ENCODE measurements around the gene SHISA6. TPM values are rescaled to one million over a fixed set of nuclear protein-coding genes. Genes with fewer than 3 reads are reported as not detected.

The SHISA6 gene
- total RNA-seq, 2 donors from 2014 or later, result not detected

GRCh38 chr17:11274106-11274505, 33.1 kb downstream of the SHISA6 start:
- no peak overlapping the region for H3K27ac Mint-ChIP-seq
- no peaks in the 10 kb centered on the region for H3K4me1 Mint-ChIP-seq (ENCODE audit: low read depth)
- no peaks in the 10 kb centered on the region for H3K36me3 Mint-ChIP-seq (ENCODE audit: insufficient read depth in 2 of 2)
- ATAC-seq (replicated peaks in 1 of 2) (no peak), DNase-seq (no peak)
- no peaks in the 10 kb centered on the region for H3K27me3 Mint-ChIP-seq (ENCODE audit: low read depth)
- H3K4me3 Mint-ChIP-seq, result no peak overlapping the region
- H3K9me3 Mint-ChIP-seq, result peaks cover 0 to 4% of the 10 kb centered on the region in 2 donors

- no peak overlapping the region for H3K4me3 Mint-ChIP-seq
- peaks cover 0 to 4% of the 10 kb centered on the region in 2 donors for H3K9me3 Mint-ChIP-seq
Observed at GRCh38 chr17:11276486-11276885, 35.5 kb downstream of the SHISA6 start.

GRCh38 chr17:11278186-11278991, 37.4 kb downstream of the SHISA6 start:
- Mint-ChIP-seq H3K27ac (no peak overlapping the region), H3K4me1 (ENCODE audit: low read depth) (no peaks in the 10 kb centered on the region), H3K36me3 (ENCODE audit: insufficient read depth in 2 of 2) (no peaks in the 10 kb centered on the region), H3K9me3 (peaks cover 0 to 2% of the 10 kb centered on the region in 2 donors), H3K27me3 (ENCODE audit: low read depth) (no peaks in the 10 kb centered on the region), H3K4me3 (no peak overlapping the region)
- DNase-seq, result no peak
- no peak for ATAC-seq (replicated peaks in 1 of 2)

More at GRCh38 chr17:11276486-11276885, 35.5 kb downstream of the SHISA6 start:
- no peaks in the 10 kb centered on the region for H3K4me1 Mint-ChIP-seq (ENCODE audit: low read depth)
- no peaks in the 10 kb centered on the region for H3K27me3 Mint-ChIP-seq (ENCODE audit: low read depth)
- no peaks in the 10 kb centered on the region for H3K36me3 Mint-ChIP-seq (ENCODE audit: insufficient read depth in 2 of 2)
- no peak overlapping the region for H3K27ac Mint-ChIP-seq
- no peak for DNase-seq
- no peak for ATAC-seq (replicated peaks in 1 of 2)

GRCh38 chr17:11278992-11279270, 37.9 kb downstream of the SHISA6 start:
- ATAC-seq (replicated peaks in 1 of 2) (no peak), DNase-seq (no peak)
- no peaks in the 10 kb centered on the region for H3K4me1 Mint-ChIP-seq (ENCODE audit: low read depth)
- H3K4me3 Mint-ChIP-seq, result no peak overlapping the region
- H3K27me3 Mint-ChIP-seq (ENCODE audit: low read depth), result no peaks in the 10 kb centered on the region
- no peaks in the 10 kb centered on the region for H3K36me3 Mint-ChIP-seq (ENCODE audit: insufficient read depth in 2 of 2)
- no peak overlapping the region for H3K27ac Mint-ChIP-seq
- H3K9me3 Mint-ChIP-seq, result peaks cover 1 to 2% of the 10 kb centered on the region in 2 donors

- H3K4me1 Mint-ChIP-seq (ENCODE audit: low read depth), result no peaks in the 10 kb centered on the region
- H3K27me3 Mint-ChIP-seq (ENCODE audit: low read depth), result no peaks in the 10 kb centered on the region
- H3K36me3 Mint-ChIP-seq (ENCODE audit: insufficient read depth in 2 of 2), result no peaks in the 10 kb centered on the region
- ATAC-seq (replicated peaks in 1 of 2) (no peak), DNase-seq (no peak)
- H3K27ac Mint-ChIP-seq, result no peak overlapping the region
- H3K4me3 Mint-ChIP-seq, result no peak overlapping the region
- H3K9me3 Mint-ChIP-seq, result peaks cover 2 to 4% of the 10 kb centered on the region in 2 donors
Observed at GRCh38 chr17:11279776-11280344, 38.8 kb downstream of the SHISA6 start.

GRCh38 chr17:11282586-11282985, 41.6 kb downstream of the SHISA6 start:
- peaks cover 4 to 7% of the 10 kb centered on the region in 2 donors for H3K9me3 Mint-ChIP-seq
- H3K36me3 Mint-ChIP-seq (ENCODE audit: insufficient read depth in 2 of 2), result no peaks in the 10 kb centered on the region
- DNase-seq (no peak), ATAC-seq (replicated peaks in 1 of 2) (no peak)
- H3K4me1 Mint-ChIP-seq (ENCODE audit: low read depth), result no peaks in the 10 kb centered on the region
- no peak overlapping the region for H3K27ac Mint-ChIP-seq
- no peaks in the 10 kb centered on the region for H3K27me3 Mint-ChIP-seq (ENCODE audit: low read depth)
- H3K4me3 Mint-ChIP-seq, result no peak overlapping the region

- DNase-seq, result no peak
- Mint-ChIP-seq H3K4me3 (no peak overlapping the region), H3K9me3 (peaks cover 4 to 7% of the 10 kb centered on the region in 2 donors), H3K36me3 (ENCODE audit: insufficient read depth in 2 of 2) (no peaks in the 10 kb centered on the region), H3K4me1 (ENCODE audit: low read depth) (no peaks in the 10 kb centered on the region), H3K27ac (no peak overlapping the region), H3K27me3 (ENCODE audit: low read depth) (no peaks in the 10 kb centered on the region)
- ATAC-seq (replicated peaks in 1 of 2), result no peak
Observed at GRCh38 chr17:11284811-11285210, 43.8 kb downstream of the SHISA6 start.

GRCh38 chr17:11285946-11286345, 44.9 kb downstream of the SHISA6 start:
- Mint-ChIP-seq H3K36me3 (ENCODE audit: insufficient read depth in 2 of 2) (no peaks in the 10 kb centered on the region), H3K9me3 (peaks cover 4 to 7% of the 10 kb centered on the region in 2 donors), H3K4me1 (ENCODE audit: low read depth) (no peaks in the 10 kb centered on the region), H3K27ac (no peak overlapping the region), H3K4me3 (no peak overlapping the region), H3K27me3 (ENCODE audit: low read depth) (no peaks in the 10 kb centered on the region)
- no peak for DNase-seq
- no peak for ATAC-seq (replicated peaks in 1 of 2)

GRCh38 chr17:11287791-11288190, 46.8 kb downstream of the SHISA6 start:
- H3K9me3 Mint-ChIP-seq, result peaks cover 3 to 9% of the 10 kb centered on the region in 2 donors
- no peaks in the 10 kb centered on the region for H3K4me1 Mint-ChIP-seq (ENCODE audit: low read depth)
- no peak overlapping the region for H3K4me3 Mint-ChIP-seq
- no peak for ATAC-seq (replicated peaks in 1 of 2)
- H3K27me3 Mint-ChIP-seq (ENCODE audit: low read depth), result no peaks in the 10 kb centered on the region
- H3K27ac Mint-ChIP-seq, result no peak overlapping the region
- H3K36me3 Mint-ChIP-seq (ENCODE audit: insufficient read depth in 2 of 2), result no peaks in the 10 kb centered on the region
- DNase-seq, result no peak

GRCh38 chr17:11290814-11291213, 49.8 kb downstream of the SHISA6 start:
- H3K4me3 Mint-ChIP-seq, result no peak overlapping the region
- H3K9me3 Mint-ChIP-seq, result peaks cover 3 to 5% of the 10 kb centered on the region in 2 donors
- no peaks in the 10 kb centered on the region for H3K27me3 Mint-ChIP-seq (ENCODE audit: low read depth)
- H3K27ac Mint-ChIP-seq, result no peak overlapping the region
- no peaks in the 10 kb centered on the region for H3K36me3 Mint-ChIP-seq (ENCODE audit: insufficient read depth in 2 of 2)
- H3K4me1 Mint-ChIP-seq (ENCODE audit: low read depth), result no peaks in the 10 kb centered on the region
- ATAC-seq (replicated peaks in 1 of 2) (no peak), DNase-seq (no peak)

GRCh38 chr17:11292491-11292890, 51.5 kb downstream of the SHISA6 start:
- DNase-seq (no peak), ATAC-seq (replicated peaks in 1 of 2) (no peak)
- Mint-ChIP-seq H3K4me1 (ENCODE audit: low read depth) (no peaks in the 10 kb centered on the region), H3K27me3 (ENCODE audit: low read depth) (no peaks in the 10 kb centered on the region), H3K4me3 (no peak overlapping the region), H3K27ac (no peak overlapping the region), H3K9me3 (peaks cover 4 to 6% of the 10 kb centered on the region in 2 donors), H3K36me3 (ENCODE audit: insufficient read depth in 2 of 2) (no peaks in the 10 kb centered on the region)

GRCh38 chr17:11293480-11293879, 52.5 kb downstream of the SHISA6 start:
- Mint-ChIP-seq H3K9me3 (peaks cover 4 to 6% of the 10 kb centered on the region in 2 donors), H3K27me3 (ENCODE audit: low read depth) (no peaks in the 10 kb centered on the region), H3K4me3 (no peak overlapping the region), H3K36me3 (ENCODE audit: insufficient read depth in 2 of 2) (no peaks in the 10 kb centered on the region), H3K27ac (no peak overlapping the region), H3K4me1 (ENCODE audit: low read depth) (no peaks in the 10 kb centered on the region)
- no peak for DNase-seq
- no peak for ATAC-seq (replicated peaks in 1 of 2)

- no peak overlapping the region for H3K4me3 Mint-ChIP-seq
- no peaks in the 10 kb centered on the region for H3K4me1 Mint-ChIP-seq (ENCODE audit: low read depth)
- ATAC-seq (replicated peaks in 1 of 2) (no peak), DNase-seq (no peak)
- no peaks in the 10 kb centered on the region for H3K36me3 Mint-ChIP-seq (ENCODE audit: insufficient read depth in 2 of 2)
- no peaks in the 10 kb centered on the region for H3K27me3 Mint-ChIP-seq (ENCODE audit: low read depth)
- H3K9me3 Mint-ChIP-seq, result peaks cover 4 to 6% of the 10 kb centered on the region in 2 donors
- H3K27ac Mint-ChIP-seq, result no peak overlapping the region
Observed at GRCh38 chr17:11294826-11295225, 53.8 kb downstream of the SHISA6 start.

- no peak overlapping the region for H3K4me3 Mint-ChIP-seq
- no peak for DNase-seq
Observed at GRCh38 chr17:11296994-11297393, 56.0 kb downstream of the SHISA6 start.

More at GRCh38 chr17:11296994-11297393, 56.0 kb downstream of the SHISA6 start:
- no peak overlapping the region for H3K27ac Mint-ChIP-seq
- H3K27me3 Mint-ChIP-seq (ENCODE audit: low read depth), result no peaks in the 10 kb centered on the region
- ATAC-seq (replicated peaks in 1 of 2), result no peak
- H3K9me3 Mint-ChIP-seq, result peaks cover 4 to 5% of the 10 kb centered on the region in 2 donors
- no peaks in the 10 kb centered on the region for H3K4me1 Mint-ChIP-seq (ENCODE audit: low read depth)
- H3K36me3 Mint-ChIP-seq (ENCODE audit: insufficient read depth in 2 of 2), result no peaks in the 10 kb centered on the region

Measured in activated T-cell treated with anti-CD3 and anti-CD28 coated beads, Interleukin-2, amount 50 U/mL, for 72 hours (primary cell).